Hepatocyte (in vitro differentiated cells): Measurements from ENCODE around the gene DOCK7.

ENCODE experiments used
- EZH2phosphoT487 ChIP-seq: fragments of 200-600 bp; sonication (generic); IDR thresholded peaks from one replicate; pipeline ENCODE4 v1.6.1; 2018; ENCODE audit warnings: antibody characterized with exemption, mild to moderate bottlenecking, low read depth, moderate library complexity; ENCODE audit not compliant: unreplicated experiment, severe bottlenecking
- TF ChIP-seq, protein P1 (sequence below): fragments of 200-600 bp; sonication (generic); IDR thresholded peaks from 2 replicates; pipeline ENCODE4 v1.5.1; 2016; ENCODE audit warnings: antibody characterized with exemption, mild to moderate bottlenecking; ENCODE audit not compliant: poor library complexity

- TF ChIP-seq, protein P1, sequence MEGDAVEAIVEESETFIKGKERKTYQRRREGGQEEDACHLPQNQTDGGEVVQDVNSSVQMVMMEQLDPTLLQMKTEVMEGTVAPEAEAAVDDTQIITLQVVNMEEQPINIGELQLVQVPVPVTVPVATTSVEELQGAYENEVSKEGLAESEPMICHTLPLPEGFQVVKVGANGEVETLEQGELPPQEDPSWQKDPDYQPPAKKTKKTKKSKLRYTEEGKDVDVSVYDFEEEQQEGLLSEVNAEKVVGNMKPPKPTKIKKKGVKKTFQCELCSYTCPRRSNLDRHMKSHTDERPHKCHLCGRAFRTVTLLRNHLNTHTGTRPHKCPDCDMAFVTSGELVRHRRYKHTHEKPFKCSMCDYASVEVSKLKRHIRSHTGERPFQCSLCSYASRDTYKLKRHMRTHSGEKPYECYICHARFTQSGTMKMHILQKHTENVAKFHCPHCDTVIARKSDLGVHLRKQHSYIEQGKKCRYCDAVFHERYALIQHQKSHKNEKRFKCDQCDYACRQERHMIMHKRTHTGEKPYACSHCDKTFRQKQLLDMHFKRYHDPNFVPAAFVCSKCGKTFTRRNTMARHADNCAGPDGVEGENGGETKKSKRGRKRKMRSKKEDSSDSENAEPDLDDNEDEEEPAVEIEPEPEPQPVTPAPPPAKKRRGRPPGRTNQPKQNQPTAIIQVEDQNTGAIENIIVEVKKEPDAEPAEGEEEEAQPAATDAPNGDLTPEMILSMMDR, result no peak
- no peak for TF ChIP-seq EZH2phosphoT487
These were observed 86.7 kb downstream of the DOCK7 start for GRCh38 chr1:62601457-62601856.
